Measurements from ENCODE around the gene MYO10.
A peak's percentile ranks its signal among the peaks of the same experiment; 100 is the strongest.

Gene MYO10

DNA sequence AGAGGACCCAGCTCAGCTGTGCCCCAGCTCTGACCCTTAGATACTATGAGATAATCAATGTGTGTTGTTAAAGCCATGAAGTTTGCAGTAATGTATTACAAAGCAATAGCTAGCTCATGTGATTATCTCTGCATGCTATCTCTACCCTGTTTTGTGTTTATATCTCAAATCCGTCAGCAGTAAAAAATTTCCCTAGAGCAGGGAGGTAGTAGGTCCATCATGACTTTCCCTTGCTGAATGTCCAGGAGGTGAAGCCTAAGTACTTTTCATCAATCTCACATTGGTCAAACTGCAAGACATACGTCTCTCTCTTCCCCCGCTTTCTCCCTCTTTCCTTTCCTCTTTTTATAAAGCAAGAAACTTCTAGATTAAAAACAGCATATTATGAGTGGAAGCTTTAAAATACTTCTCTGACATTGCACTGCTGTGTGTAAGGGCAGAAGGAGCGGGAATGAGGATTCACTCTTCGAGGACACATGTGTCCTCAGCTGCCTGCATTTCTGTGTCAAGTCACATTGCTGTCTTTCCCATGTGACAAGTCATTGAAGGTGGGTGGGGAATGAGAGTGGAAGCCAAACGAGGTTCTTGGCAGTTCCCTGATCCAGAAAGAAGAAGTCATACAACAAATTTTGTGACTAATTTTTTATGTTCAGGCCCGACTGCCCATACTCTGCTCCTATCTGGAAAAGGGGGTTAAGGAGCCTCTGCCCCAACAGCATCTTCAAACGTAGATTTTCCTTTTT, 226.2 kb downstream of the MYO10 start:
- DNase-seq, result peak in 3 of 42 donors; percentile 37 to 57 (median 47)
- intact Hi-C loops (cut with DNase I), result no loop called here

DNA sequence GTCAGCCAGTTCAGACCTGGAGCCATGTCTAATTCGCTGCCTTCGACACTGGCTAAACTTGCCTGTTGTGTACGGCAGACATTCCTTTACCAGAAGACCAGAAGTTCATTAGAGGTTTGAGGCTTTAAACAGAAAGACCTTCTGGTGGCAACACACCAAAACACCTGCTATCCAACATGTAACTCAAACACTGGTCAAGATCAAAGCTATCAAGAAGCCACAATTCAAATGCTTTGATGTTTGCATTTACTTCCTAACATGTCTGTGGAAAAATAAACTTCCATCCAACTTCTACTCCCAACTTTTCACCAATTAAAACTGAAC, 228.3 kb downstream of the MYO10 start:
- no peak for DNase-seq
- intact Hi-C loops (cut with DNase I), result no loop called here

DNA sequence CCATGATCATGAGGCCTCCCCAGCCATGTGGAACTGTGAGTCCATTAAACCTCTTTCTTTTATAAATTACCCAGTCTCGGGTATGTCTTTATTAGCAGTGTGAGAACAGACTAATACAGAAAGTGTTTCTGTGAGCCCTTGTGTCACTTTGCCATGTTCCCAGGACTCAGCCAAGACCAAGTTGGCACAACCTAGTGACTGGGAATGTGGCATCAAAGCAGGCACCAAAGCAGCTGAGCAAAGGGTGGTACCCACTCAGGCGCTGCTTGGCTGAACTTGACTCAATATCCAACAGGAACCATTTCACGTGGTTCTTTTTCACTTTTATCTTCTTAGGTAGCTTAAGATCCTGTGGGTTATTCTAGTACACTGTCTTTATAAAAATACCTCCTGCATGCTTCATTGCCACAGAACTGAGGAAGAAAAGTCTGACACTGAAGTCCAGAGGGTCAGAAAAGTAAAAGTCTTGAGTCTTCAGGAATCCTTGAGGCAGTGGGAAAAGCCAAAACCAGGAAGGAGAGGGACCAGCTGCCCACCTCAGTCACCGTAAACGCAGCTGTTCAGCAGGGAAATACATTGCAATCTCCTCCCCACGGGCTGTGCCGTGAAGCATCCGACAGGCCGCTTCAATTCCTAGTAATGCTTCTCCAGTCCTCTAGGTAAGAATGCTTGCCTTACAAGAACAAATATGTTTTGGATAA, 228.8 kb downstream of the MYO10 start:
- intact Hi-C loops (cut with DNase I), result no loop called here
- DNase-seq, result peak in 8 of 42 donors; percentile 42 to 63 (median 56)

DNA sequence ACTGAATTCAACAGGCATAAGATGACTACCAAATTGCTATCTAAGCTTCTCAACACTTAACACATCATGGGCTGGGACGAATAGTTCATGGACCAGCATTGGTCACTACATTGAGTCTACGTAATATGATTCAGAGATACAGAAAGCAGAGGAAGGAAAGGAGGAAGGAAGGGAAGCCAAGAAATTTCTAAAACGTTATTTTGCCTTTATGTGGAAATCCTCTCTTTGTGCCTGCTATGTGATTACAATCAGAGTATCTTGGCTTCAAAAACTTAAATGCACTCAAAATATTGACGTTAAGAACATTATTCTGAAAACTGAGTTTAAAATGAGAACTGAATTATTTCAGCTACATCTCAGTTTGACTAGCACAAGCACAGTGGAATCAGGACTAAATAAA, 231.1 kb downstream of the MYO10 start:
- intact Hi-C loops (cut with DNase I), result no loop called here
- DNase-seq, result no peak

DNA sequence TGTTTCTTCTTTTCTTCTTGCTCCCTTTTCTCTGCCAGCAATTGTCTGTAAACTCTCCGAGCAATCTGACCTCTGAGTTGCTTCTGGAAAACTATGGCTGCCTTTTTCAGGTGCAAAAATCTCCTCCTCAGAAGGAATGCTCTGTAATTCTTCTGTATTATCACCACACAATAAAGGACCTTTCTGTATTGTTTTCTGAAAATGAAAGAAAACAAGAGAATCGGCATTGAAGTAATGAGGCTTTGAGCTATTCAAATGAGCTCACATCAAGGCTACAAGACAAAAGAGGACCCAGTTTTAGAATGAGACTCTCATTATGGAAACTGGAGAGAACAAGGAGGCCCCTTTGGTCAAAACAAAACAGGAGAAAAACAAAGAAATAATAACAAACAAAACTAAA, 233.1 kb downstream of the MYO10 start:
- no peak for DNase-seq
- intact Hi-C loops (cut with DNase I), result no loop called here

DNA sequence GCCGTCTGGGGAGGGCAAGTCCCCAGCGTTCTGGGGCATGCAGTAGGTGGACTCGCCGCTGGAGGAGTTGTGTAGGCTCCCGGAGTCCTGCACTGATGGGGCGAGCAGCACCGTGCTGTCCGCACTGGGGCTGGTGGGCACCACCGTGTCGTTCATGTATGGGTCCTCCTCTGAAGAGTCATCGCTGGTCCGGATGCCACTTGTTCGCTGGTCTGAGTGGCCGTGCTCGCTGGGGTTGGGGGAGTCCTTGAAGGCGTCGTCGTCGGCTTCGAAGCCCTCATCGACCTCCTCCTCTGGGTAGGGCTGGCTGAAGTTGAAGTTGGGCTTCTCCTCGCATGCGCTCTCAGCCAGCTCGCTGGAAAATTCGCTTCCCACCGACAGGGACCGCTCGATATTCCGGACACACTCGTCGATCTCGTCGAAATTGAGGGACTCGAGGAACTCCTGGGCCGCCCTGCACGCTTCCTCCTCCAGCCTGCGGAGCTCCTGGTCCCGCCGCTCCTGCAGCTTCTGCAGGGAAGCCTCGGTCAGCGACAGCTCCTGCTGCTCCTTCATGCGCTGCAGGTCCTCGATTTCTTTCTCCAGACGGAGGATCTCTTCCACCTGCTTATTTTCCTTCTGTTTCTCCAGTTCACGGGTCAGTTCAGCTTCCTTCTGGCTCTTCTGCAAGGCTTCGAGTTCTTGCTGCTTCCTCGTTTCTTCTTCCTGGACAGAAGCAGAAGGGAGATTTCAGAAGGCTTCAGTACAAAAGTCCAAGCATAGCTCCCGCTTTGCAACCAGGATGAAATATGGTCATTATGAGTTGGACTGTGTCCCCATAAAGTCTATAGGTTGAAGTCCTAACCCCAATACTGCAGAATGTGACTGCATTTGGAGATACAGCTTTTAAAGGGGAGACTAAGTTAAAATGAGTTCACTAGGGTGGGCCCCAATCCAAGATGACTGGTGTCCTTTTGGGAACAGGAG, 234.7 kb downstream of the MYO10 start:
- no peak for DNase-seq
- intact Hi-C loops (cut with DNase I), result no loop called here

DNA sequence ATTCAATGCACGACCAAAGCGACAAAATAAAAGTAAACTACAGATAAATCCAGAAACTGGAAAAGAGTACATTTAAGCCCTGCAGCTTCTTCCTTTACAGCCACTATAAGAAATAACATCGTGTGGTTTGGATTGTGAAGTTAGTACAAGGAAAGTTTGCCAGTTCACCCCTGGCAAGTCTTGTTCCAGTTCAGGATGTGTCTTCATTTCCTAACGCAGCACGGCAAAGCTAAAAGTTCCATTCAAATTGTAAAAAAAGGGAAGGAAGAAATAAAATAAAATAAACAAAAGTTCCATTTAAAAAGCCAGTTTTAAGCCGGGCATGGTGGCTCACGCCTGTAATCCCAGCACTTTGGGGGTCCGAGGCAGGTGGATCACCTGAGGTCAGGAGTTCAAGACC, 236.0 kb downstream of the MYO10 start:
- intact Hi-C loops (cut with DNase I), result no loop called here
- DNase-seq, result no peak

DNA sequence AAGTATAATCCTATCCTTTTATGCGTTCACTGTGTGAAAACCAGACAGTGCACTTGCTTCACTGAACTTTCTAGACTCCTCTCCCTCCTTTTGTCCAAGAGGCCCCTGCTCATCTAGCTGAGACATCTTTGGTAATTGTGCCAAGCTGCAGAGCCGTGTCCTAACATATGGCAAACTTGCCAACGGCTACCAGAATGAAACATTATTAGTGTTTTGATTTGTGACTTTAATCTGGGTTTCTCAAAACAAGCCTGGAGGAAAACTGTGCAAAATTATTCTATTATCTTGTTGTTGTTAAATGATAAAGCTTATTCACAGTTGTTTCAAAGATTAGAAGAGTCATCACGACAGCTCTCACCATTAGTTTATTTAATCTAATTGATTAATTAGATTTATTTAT, 240.3 kb downstream of the MYO10 start:
- no peak for DNase-seq
- intact Hi-C loops (cut with DNase I), result no loop called here

DNA sequence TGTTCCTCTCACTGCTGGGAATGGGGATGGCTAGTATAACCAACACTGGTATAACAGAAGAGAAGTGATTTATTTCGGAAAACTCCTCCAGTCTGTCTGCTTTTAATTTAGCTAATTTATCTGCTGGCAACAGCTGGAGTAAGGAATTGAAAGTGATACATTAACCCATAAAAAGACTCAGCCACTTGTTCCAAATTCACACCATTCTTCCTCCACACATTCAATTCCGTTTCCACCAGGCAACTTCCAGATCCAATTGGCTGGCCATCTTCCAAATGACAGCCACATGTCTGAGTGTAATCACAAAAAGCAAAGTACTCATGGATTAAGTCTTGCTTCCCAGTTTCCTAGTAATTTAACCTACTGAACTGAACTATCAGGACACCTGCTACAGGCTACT, 242.2 kb downstream of the MYO10 start:
- intact Hi-C loops (cut with DNase I), result no loop called here
- no peak for DNase-seq

DNA sequence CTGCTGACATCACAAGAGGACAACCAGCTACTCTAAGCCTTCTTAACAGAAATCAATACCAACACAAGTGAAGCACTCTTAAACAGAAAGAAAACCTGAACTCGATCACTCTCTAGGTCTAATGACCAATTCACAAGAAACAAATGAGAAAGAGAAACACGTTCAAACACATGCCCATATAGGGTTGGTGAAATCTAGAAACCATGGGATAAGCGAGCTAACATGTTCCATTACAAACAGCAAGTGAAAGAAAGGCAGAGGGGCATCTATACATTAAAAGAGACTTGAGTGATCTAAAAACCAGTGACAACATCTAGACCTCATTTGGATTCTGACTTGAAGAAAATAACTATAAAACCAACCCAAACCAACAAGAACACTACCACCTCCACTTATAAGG, 244.4 kb downstream of the MYO10 start:
- intact Hi-C loops (cut with DNase I), result no loop called here

DNA sequence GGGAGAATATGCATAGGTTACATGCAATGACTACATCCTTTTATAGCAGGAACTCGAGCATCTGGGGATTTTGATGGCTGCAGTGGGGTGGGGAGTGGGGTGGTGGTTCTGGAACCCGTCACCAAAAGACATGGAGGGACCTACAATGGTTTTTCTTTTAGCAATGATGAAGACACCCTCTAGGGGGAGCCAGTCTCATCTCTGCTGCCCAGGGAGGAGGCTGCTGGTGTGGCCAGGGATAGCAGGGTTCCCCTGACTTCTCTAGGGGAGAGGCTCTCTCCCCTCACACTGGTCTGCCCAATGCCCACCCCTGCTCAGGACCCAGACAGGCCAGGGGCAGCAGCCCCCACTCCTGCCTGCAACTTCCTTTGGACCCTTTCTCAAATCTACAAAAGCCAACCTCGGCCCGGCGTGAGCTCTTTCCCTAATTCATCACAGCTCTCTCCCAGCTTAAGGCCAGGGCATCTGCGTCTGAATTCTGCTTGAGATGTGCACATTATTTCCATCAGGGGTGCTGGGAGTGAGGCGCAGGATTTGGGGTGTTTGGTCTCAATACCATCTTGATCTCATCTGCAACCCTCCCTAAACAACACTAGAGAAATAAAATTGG, 245.7 kb downstream of the MYO10 start:
- intact Hi-C loops (cut with DNase I), result no loop called here
- DNase-seq, result peak in 27 of 42 donors; percentile 19 to 82 (median 57)

More for the DNA sequence above, 244.4 kb downstream of the MYO10 start:
- no peak for DNase-seq

DNA sequence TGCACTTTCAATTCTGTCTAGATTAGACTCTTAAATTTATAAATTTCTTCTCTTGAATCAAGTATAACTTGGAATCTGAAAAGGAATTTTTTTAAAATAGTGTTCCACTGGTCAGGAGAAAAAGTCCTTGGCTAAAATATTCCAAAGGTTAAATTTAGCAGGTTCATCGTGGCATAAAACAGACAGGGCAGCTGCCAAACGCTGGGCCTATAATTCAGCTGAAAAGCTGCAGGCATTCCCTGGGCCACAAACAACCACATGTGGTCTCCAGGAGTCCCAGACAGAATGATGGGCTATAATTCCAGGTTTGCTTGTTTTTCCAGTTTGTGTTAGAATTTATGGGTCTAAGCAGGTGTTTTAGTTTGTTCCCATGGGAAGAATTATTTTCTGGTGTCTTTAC, 248.2 kb downstream of the MYO10 start:
- intact Hi-C loops (cut with DNase I), result no loop called here

DNA sequence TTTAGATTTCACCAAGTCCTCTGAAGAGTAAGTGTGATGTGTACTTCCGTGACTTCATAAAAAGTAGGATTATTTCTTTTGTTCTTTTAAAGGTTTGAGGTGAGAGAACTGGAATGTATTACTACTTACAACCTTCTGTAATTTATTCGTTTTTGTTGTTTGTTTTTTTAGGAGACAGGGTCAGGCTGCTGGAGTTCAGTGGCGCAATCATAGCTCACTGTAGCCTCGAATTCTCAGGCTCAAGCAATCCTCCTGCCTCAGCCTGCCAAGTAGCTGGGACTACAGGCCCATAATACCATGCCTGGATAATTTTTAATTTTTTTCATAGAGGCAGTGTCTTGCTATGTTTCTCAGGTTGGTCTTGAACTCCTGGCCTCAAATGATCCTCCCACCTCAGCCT, 251.0 kb downstream of the MYO10 start:
- no peak for DNase-seq
- intact Hi-C loops (cut with DNase I), result no loop called here

More for the DNA sequence above, 248.2 kb downstream of the MYO10 start:
- no peak for DNase-seq

DNA sequence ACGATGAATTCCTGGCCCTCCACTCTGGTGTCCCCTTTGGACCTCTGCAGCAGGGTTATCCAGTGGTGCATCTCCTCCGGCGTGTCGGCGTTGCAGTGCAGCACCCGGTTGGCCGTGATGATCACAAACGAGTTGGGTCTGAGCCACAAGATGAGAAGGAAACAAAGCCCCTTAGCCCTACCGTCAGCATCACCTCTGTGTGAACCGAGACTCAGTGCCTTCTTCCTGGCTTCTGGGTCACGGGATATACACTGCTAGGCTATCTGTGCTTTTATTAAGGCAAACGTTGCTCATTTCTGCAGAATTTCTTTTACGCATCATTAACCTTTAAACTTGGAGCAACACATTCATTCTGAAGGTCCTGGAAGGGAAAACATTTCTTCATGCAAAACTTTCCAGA, 254.2 kb downstream of the MYO10 start:
- no peak for DNase-seq
- intact Hi-C loops (cut with DNase I), result no loop called here

DNA sequence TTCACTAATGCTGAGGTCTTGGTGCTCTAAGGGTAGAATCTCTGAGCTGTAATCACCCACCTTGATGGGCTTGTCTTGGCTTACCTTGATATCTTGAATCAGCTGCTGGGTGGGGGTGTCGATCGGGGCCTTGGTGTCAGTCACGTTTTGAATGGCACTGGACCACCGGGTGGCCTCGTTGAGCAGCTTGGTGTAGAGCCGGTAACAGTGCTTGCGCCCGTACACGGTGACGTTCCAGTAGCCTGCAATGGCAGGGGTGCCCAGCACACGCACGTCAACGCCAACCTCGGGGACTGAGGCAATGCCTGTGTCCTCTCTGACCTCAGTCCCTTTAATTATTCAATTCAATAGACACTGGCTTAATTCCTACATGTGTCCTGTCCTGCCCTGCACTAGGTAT, 256.2 kb downstream of the MYO10 start:
- intact Hi-C loops (cut with DNase I), result no loop called here
- no peak for DNase-seq

DNA sequence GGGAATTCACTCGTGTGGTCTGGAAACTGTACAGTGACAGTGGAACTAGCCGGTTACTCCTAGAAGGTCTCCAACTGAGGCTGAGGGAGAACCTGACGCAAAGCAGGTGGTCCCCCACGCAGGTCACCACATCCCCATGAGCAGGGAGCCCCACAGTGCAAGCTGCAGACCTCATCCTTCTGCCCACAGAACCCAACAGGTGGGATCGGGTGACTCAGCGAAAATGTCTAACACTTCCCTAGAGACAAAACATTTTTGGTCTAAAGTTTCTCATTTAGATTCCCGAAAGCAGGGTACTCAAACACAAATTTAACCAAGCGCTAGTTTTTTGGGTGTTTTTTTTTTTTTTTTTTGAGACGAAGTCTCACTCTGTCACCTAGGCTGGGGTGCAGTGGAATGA, 256.9 kb downstream of the MYO10 start:
- intact Hi-C loops (cut with DNase I), result no loop called here

DNA sequence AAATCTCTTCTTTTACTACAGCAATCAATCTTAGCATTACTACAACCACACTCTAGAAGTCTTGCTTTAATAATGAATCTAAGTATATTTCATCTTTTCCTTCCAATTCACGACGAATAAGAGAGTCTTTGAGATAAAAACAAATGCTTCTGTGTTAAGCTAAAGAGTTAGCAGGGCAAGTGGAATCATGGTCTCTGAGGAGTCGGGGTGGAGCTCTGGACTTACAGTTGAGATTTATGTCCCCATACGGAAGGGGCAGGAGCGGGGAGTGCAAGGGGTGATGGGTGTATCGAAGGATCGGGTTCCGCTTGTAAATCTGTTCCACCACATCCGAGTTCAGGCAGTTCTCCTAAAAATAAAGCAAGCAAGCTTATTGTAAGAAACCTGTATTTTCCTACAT, 260.3 kb downstream of the MYO10 start:
- DNase-seq, result no peak
- intact Hi-C loops (cut with DNase I), result no loop called here

More for the DNA sequence above, 256.9 kb downstream of the MYO10 start:
- no peak for DNase-seq

DNA sequence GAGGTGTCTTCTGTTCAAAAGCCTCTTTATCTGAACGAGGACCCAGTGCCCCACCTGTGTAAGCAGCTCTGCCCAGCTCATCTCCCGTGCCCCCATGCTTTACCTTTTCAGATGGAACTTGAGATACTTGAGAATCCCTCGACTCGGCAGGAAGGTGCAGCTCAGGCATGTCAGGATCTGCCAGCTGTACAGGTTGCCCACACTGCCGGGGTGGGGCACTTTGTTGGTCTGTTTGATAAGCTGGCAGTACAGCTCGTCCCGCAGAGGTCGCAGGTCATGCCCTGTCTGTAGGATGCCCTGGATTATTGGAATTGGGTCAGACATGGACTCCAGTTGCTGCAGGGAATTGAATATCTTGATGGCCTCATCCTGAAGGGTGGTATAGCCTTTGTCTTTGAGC, 261.3 kb downstream of the MYO10 start:
- no peak for DNase-seq
- intact Hi-C loops (cut with DNase I), result no loop called here

All from head of caudate nucleus (tissue), 42 donors.